Naive thymus-derived CD4-positive, alpha-beta T cell (primary cell): ENCODE results near the gene NECAP2. TPM values are rescaled to one million over a fixed set of nuclear protein-coding genes. Genes with fewer than 3 reads are reported as not detected.

ENCODE experiments used
- ATAC-seq: fragments of 150-1000 bp; cut with Tn5 transposase; 2 replicates; pipeline ENCODE4 v1.10.0; 2021; ENCODE audit warnings: mild to moderate bottlenecking, moderate library complexity
- CTCF ChIA-PET: fragments of 350-600 bp; sonication (Branson Sonifier 250); formaldehyde crosslinking; loops from one replicate; lab custom pipeline; 2021; ENCODE audit warnings: antibody characterized with exemption; lab: Charles Lee
- POLR2A ChIA-PET: fragments of 350-600 bp; sonication (Branson Sonifier 250); formaldehyde crosslinking; loops from one replicate; lab custom pipeline; 2021; ENCODE audit warnings: antibody characterized with exemption, inconsistent platforms; lab: Charles Lee
- DNase-seq, 9 donors: peaks; one replicate each; pipeline versions ENCODE4 v3.0.0 to v3.0.0-alpha.2; 2020 to 2022; ENCODE audit warnings: mixed read lengths in 1 of 9
- H3K27ac ChIP-seq: one replicate; pipeline ENCODE4 v1.7.0; 2013; ENCODE audit warnings: mild to moderate bottlenecking, low read depth, low read length, moderate library complexity
- H3K27me3 ChIP-seq, 2 donors: one replicate each; pipeline ENCODE4 v1.7.0; 2013; ENCODE audit warnings: low read length in 2 of 2, mild to moderate bottlenecking in 2 of 2, moderate library complexity in 2 of 2; ENCODE audit not compliant: control insufficient read depth in 2 of 2, insufficient read depth in 2 of 2
- H3K36me3 ChIP-seq, 3 experiments: 1 replicate in 2 of 3; 2 replicates in 1 of 3; pipeline ENCODE4 v1.7.0; 2013; ENCODE audit warnings: low read length in 3 of 3, mild to moderate bottlenecking in 3 of 3, moderate library complexity in 1 of 3; ENCODE audit not compliant: insufficient read depth in 3 of 3, control insufficient read depth in 2 of 3
- H3K4me1 ChIP-seq, 2 donors: one replicate each; pipeline ENCODE4 v1.7.0; 2013; ENCODE audit warnings: low read length in 2 of 2, mild to moderate bottlenecking in 2 of 2, moderate library complexity in 1 of 2; ENCODE audit not compliant: control insufficient read depth in 2 of 2, insufficient read depth in 2 of 2
- H3K4me3 ChIP-seq: 2 replicates; pipeline ENCODE4 v1.7.0; 2013; ENCODE audit warnings: mild to moderate bottlenecking, low read length
- H3K9me3 ChIP-seq, 3 experiments: 1 replicate in 2 of 3; 2 replicates in 1 of 3; pipeline ENCODE4 v1.7.0; 2013; ENCODE audit warnings: low read length in 3 of 3; ENCODE audit not compliant: control insufficient read depth in 2 of 3
- H3K27ac Mint-ChIP-seq, 9 donors: one replicate each; pipeline ENCODE4 v1.8.0; 2020 to 2022; ENCODE audit warnings: mixed read lengths in 9 of 9, mild to moderate bottlenecking in 8 of 9, moderate library complexity in 5 of 9, inconsistent platforms in 2 of 9
- H3K27me3 Mint-ChIP-seq, 5 donors: one replicate each; pipeline ENCODE4 v1.8.0; 2021 to 2022; ENCODE audit warnings: mixed read lengths in 5 of 5, mild to moderate bottlenecking in 1 of 5
- H3K36me3 Mint-ChIP-seq, 5 donors: one replicate each; pipeline ENCODE4 v1.8.0; 2020 to 2022; ENCODE audit warnings: mixed read lengths in 5 of 5, mild to moderate bottlenecking in 3 of 5, inconsistent platforms in 1 of 5
- H3K4me1 Mint-ChIP-seq, 7 donors: one replicate each; pipeline ENCODE4 v1.8.0; 2020 to 2022; ENCODE audit warnings: mixed read lengths in 7 of 7, mild to moderate bottlenecking in 3 of 7, inconsistent platforms in 1 of 7
- H3K4me3 Mint-ChIP-seq, 10 donors: one replicate each; pipeline ENCODE4 v1.8.0; 2020 to 2022; ENCODE audit warnings: mild to moderate bottlenecking in 10 of 10, mixed read lengths in 10 of 10, moderate library complexity in 6 of 10, inconsistent platforms in 2 of 10
- H3K9me3 Mint-ChIP-seq, 11 donors: one replicate each; pipeline ENCODE4 v1.8.0; 2020 to 2022; ENCODE audit warnings: mixed read lengths in 11 of 11, mild to moderate bottlenecking in 4 of 11, inconsistent platforms in 1 of 11, moderate library complexity in 1 of 11
- intact Hi-C, 2 donors: fragments of 100-400 bp; cut with micrococcal nuclease; formaldehyde crosslinking; loops; one replicate each; pipeline ENCODE4 v1.15.1; 2023
- polyA plus RNA-seq, 2 donors: library from polyadenylated mRNA; unstranded; fragments of 300-500 nt; fragmentation: Illumina TruSeq; gene quantifications; one replicate each; pipeline ENCODE4 v1.2.3, GENCODE V29; 2021
- total RNA-seq, 6 experiments: library from RNA in 5 of 6; stranded (reverse) in 5 of 6; gene quantifications; 1 replicate in 5 of 6; 2 replicates in 1 of 6; pipeline ENCODE4 v1.2.3 and lab custom pipeline; 2021 to 2026

NECAP2 gene
- total and polyA plus RNA-seq, 7 experiments from 2014 or later: 98.2 to 264 (median 157) TPM

GRCh38 chr1:16396591-16396990 is 43.9 kb upstream of the NECAP2 start:
- DNase-seq (no peak), ATAC-seq (no peak)
- Mint-ChIP-seq H3K36me3 (peaks cover 5 to 24% (median 7%) of the 10 kb centered on the region in 5 donors), H3K9me3 (no peaks in the 10 kb centered on the region), H3K27ac (peak overlapping the region in 8 of 9 donors; percentile 12 to 38 (median 23)), H3K27me3 (no peaks in the 10 kb centered on the region), H3K4me1 (peaks cover 14 to 30% (median 21%) of the 10 kb centered on the region in 7 donors), H3K4me3 (peak overlapping the region in 1 of 10 donors; percentile 27)
- H3K9me3 ChIP-seq: no peaks in the 10 kb centered on the region
- POLR2A ChIA-PET: no interaction called here
- H3K27me3 ChIP-seq: no peaks in the 10 kb centered on the region
- peaks cover 0 to 1% of the 10 kb centered on the region in 2 donors for H3K4me1 ChIP-seq
- intact Hi-C loops: no loop called here
- CTCF ChIA-PET: interaction anchor here (0.7 kb wide), 1 partner anchor 33 kb away, joined by 4 read pairs; no protein-coding TSS in a partner anchor
- no peak overlapping the region for H3K4me3 ChIP-seq
- H3K36me3 ChIP-seq: peaks cover 10 to 65% (median 11%) of the 10 kb centered on the region in 3 experiments
- H3K27ac ChIP-seq: no peak overlapping the region

- H3K4me1 Mint-ChIP-seq: peaks cover 9 to 26% (median 17%) of the 10 kb centered on the region in 7 donors
- H3K4me3 ChIP-seq: no peak overlapping the region
- H3K9me3 ChIP-seq: no peaks in the 10 kb centered on the region
- no peaks in the 10 kb centered on the region for H3K4me1 ChIP-seq
- ChIA-PET CTCF (interaction anchor here (0.7 kb wide), 1 partner anchor 34 kb away, joined by 4 read pairs; no protein-coding TSS in a partner anchor), POLR2A (no interaction called here)
- no peaks in the 10 kb centered on the region for H3K27me3 Mint-ChIP-seq
- no peak overlapping the region for H3K4me3 Mint-ChIP-seq
- H3K9me3 Mint-ChIP-seq: no peaks in the 10 kb centered on the region
- H3K36me3 ChIP-seq: peaks cover 10 to 65% (median 11%) of the 10 kb centered on the region in 3 experiments
- intact Hi-C loops: no loop called here
- H3K27me3 ChIP-seq: no peaks in the 10 kb centered on the region
- peak overlapping the region; percentile 8 for H3K27ac ChIP-seq
- peaks cover 5 to 24% (median 7%) of the 10 kb centered on the region in 5 donors for H3K36me3 Mint-ChIP-seq
- DNase-seq: no peak
- peak overlapping the region in 5 of 9 donors; percentile 23 to 46 (median 32) for H3K27ac Mint-ChIP-seq
- ATAC-seq: no peak
Measured at GRCh38 chr1:16397120-16397519, 43.4 kb upstream of the NECAP2 start.

GRCh38 chr1:16398371-16398953 is 42.1 kb upstream of the NECAP2 start:
- intact Hi-C loops: no loop called here
- no peak for ATAC-seq
- POLR2A ChIA-PET: no interaction called here
- peaks cover 0 to 14% (median 4%) of the 10 kb centered on the region in 7 donors for H3K4me1 Mint-ChIP-seq
- Histone ChIP-seq H3K36me3 (peaks cover 4 to 51% (median 10%) of the 10 kb centered on the region in 3 experiments), H3K9me3 (no peaks in the 10 kb centered on the region), H3K4me3 (no peak overlapping the region), H3K27ac (no peak overlapping the region), H3K27me3 (no peaks in the 10 kb centered on the region), H3K4me1 (no peaks in the 10 kb centered on the region)
- H3K27me3 Mint-ChIP-seq: no peaks in the 10 kb centered on the region
- no peak overlapping the region for H3K4me3 Mint-ChIP-seq
- DNase-seq: no peak
- no peaks in the 10 kb centered on the region for H3K9me3 Mint-ChIP-seq
- CTCF ChIA-PET: no interaction called here
- H3K27ac Mint-ChIP-seq: peak overlapping the region in 4 of 9 donors; percentile 36 to 78 (median 74)
- peaks cover 0 to 16% (median 3%) of the 10 kb centered on the region in 5 donors for H3K36me3 Mint-ChIP-seq

GRCh38 chr1:16402742-16403141 is 37.8 kb upstream of the NECAP2 start:
- DNase-seq (no peak), ATAC-seq (no peak)
- H3K9me3 Mint-ChIP-seq: no peaks in the 10 kb centered on the region
- Histone ChIP-seq H3K36me3 (peaks cover 0 to 10% (median 0%) of the 10 kb centered on the region in 3 experiments), H3K27ac (no peak overlapping the region), H3K9me3 (no peaks in the 10 kb centered on the region), H3K27me3 (no peaks in the 10 kb centered on the region), H3K4me3 (no peak overlapping the region), H3K4me1 (no peaks in the 10 kb centered on the region)
- no peak overlapping the region for H3K4me3 Mint-ChIP-seq
- no peaks in the 10 kb centered on the region for H3K27me3 Mint-ChIP-seq
- H3K4me1 Mint-ChIP-seq: peaks cover 0 to 3% (median 0%) of the 10 kb centered on the region in 7 donors
- H3K27ac Mint-ChIP-seq: peak overlapping the region in 1 of 9 donors; percentile 17
- POLR2A ChIA-PET: interaction anchor here (0.9 kb wide), 1 partner anchor 37 kb away, joined by 3 read pairs; the partner anchor contains the start of gene NECAP2
- H3K36me3 Mint-ChIP-seq: peaks cover 0 to 3% (median 0%) of the 10 kb centered on the region in 5 donors
- intact Hi-C loops: no loop called here
- CTCF ChIA-PET: interaction anchor here (0.6 kb wide), 1 partner anchor 611 kb away, joined by 3 read pairs; no protein-coding TSS in a partner anchor

GRCh38 chr1:16405441-16405840 is 35.1 kb upstream of the NECAP2 start:
- no peaks in the 10 kb centered on the region for H3K9me3 ChIP-seq

GRCh38 chr1:16406868-16407267 is 33.7 kb upstream of the NECAP2 start:
- DNase-seq (no peak), ATAC-seq (no peak)
- H3K4me3 Mint-ChIP-seq: no peak overlapping the region
- no peaks in the 10 kb centered on the region for H3K9me3 Mint-ChIP-seq
- no peaks in the 10 kb centered on the region for H3K36me3 ChIP-seq
- no peaks in the 10 kb centered on the region for H3K4me1 ChIP-seq
- no peaks in the 10 kb centered on the region for H3K27me3 ChIP-seq
- peaks cover 0 to 7% (median 0%) of the 10 kb centered on the region in 5 donors for H3K27me3 Mint-ChIP-seq
- H3K4me3 ChIP-seq: no peak overlapping the region
- ChIA-PET POLR2A (no interaction called here), CTCF (interaction anchor here (0.6 kb wide), 1 partner anchor 557 kb away, joined by 3 read pairs; no protein-coding TSS in a partner anchor)
- H3K9me3 ChIP-seq: no peaks in the 10 kb centered on the region
- H3K27ac Mint-ChIP-seq: peak overlapping the region in 1 of 9 donors; percentile 21
- intact Hi-C loops: no loop called here
- peaks cover 0 to 4% (median 0%) of the 10 kb centered on the region in 5 donors for H3K36me3 Mint-ChIP-seq
- H3K4me1 Mint-ChIP-seq: peaks cover 0 to 5% (median 0%) of the 10 kb centered on the region in 7 donors
- no peak overlapping the region for H3K27ac ChIP-seq

More at GRCh38 chr1:16405441-16405840, 35.1 kb upstream of the NECAP2 start:
- Mint-ChIP-seq H3K4me3 (no peak overlapping the region), H3K27me3 (no peaks in the 10 kb centered on the region), H3K27ac (no peak overlapping the region), H3K36me3 (no peaks in the 10 kb centered on the region), H3K4me1 (peaks cover 0 to 8% (median 0%) of the 10 kb centered on the region in 7 donors), H3K9me3 (no peaks in the 10 kb centered on the region)
- H3K27me3 ChIP-seq: no peaks in the 10 kb centered on the region
- ChIA-PET CTCF (no interaction called here), POLR2A (no interaction called here)
- ATAC-seq (no peak), DNase-seq (no peak)
- intact Hi-C loops: no loop called here
- H3K36me3 ChIP-seq: no peaks in the 10 kb centered on the region
- H3K4me1 ChIP-seq: no peaks in the 10 kb centered on the region
- no peak overlapping the region for H3K4me3 ChIP-seq
- H3K27ac ChIP-seq: no peak overlapping the region
